SK-N-MC (cell line): Measurements from ENCODE around the gene TOP3B.

ENCODE experiments used
- DNase-seq: peaks from one replicate; pipeline ENCODE4 v3.0.0-alpha.2; 2011; ENCODE audit warnings: low read depth, low spot score
- H3K27ac ChIP-seq: fragments of 200-600 bp; sonication (generic); 2 replicates; pipeline ENCODE4 v1.5.1; 2016; ENCODE audit warnings: mixed run types
- H3K36me3 ChIP-seq: fragments of 200-600 bp; sonication (generic); 2 replicates; pipeline ENCODE4 v1.6.1; 2017; ENCODE audit warnings: antibody characterized with exemption, low read length, mixed read lengths; ENCODE audit not compliant: insufficient read depth
- H3K4me3 ChIP-seq: fragments of 200-600 bp; sonication (generic); 2 replicates; pipeline ENCODE4 v1.5.1; 2016
- H3K9ac ChIP-seq: fragments of 200-600 bp; sonication (generic); 2 replicates; pipeline ENCODE4 v1.8.0; 2017; ENCODE audit warnings: mixed run types, mixed read lengths; ENCODE audit not compliant: insufficient read length
- H3K9me3 ChIP-seq: fragments of 200-600 bp; sonication (generic); 2 replicates; pipeline ENCODE4 v1.6.1; 2017; ENCODE audit warnings: low read depth, mild to moderate bottlenecking, antibody characterized with exemption, low read length, moderate library complexity, mixed read lengths
- EZH2 ChIP-seq: fragments of 200-600 bp; sonication (generic); IDR thresholded peaks from one replicate; pipeline ENCODE4 v1.6.1; 2017; ENCODE audit warnings: antibody characterized with exemption
- FOXP2 ChIP-seq: optimal IDR thresholded peaks from 2 replicates; pipeline ENCODE3; 2011; ENCODE audit warnings: mild to moderate bottlenecking, moderate library complexity; ENCODE audit not compliant: insufficient read depth; ENCODE audit errors: extremely low read length, control extremely low read depth
- POLR2AphosphoS5 ChIP-seq: IDR thresholded peaks from 2 replicates; pipeline ENCODE4 v1.6.1; 2012; ENCODE audit warnings: mild to moderate bottlenecking, low read depth, low read length, borderline replicate concordance

TOP3B gene

GRCh38 chr22:21964234-21964633, 18.4 kb downstream of the TOP3B start:
- H3K36me3 ChIP-seq, result peaks cover 43% of the 10 kb centered on the region
- no peak overlapping the region for H3K27ac ChIP-seq
- H3K4me3 ChIP-seq, result no peak overlapping the region
- no peaks in the 10 kb centered on the region for H3K9me3 ChIP-seq
- H3K9ac ChIP-seq, result no peak overlapping the region
- no peak for TF ChIP-seq FOXP2
- no peak for TF ChIP-seq EZH2
- no peak for TF ChIP-seq POLR2AphosphoS5
- no peak for DNase-seq

- Histone ChIP-seq H3K36me3 (peaks cover 43% of the 10 kb centered on the region), H3K9ac (no peak overlapping the region), H3K4me3 (no peak overlapping the region), H3K9me3 (no peaks in the 10 kb centered on the region), H3K27ac (no peak overlapping the region)
- no peak for TF ChIP-seq FOXP2
- TF ChIP-seq POLR2AphosphoS5, result no peak
- no peak for TF ChIP-seq EZH2
- DNase-seq, result no peak
These were observed 18.8 kb downstream of the TOP3B start for GRCh38 chr22:21963790-21964211.

- Histone ChIP-seq H3K9ac (no peak overlapping the region), H3K27ac (no peak overlapping the region), H3K9me3 (no peaks in the 10 kb centered on the region), H3K36me3 (peaks cover 39% of the 10 kb centered on the region), H3K4me3 (no peak overlapping the region)
- no peak for DNase-seq
- TF ChIP-seq FOXP2 (no peak), EZH2 (no peak), POLR2AphosphoS5 (no peak)
These were observed 19.3 kb downstream of the TOP3B start for GRCh38 chr22:21963286-21963685.

- no peak for TF ChIP-seq FOXP2
- no peak for TF ChIP-seq POLR2AphosphoS5
- no peak for TF ChIP-seq EZH2
- H3K9ac ChIP-seq, result no peak overlapping the region
- DNase-seq, result no peak
- no peak overlapping the region for H3K27ac ChIP-seq
- no peaks in the 10 kb centered on the region for H3K9me3 ChIP-seq
- H3K4me3 ChIP-seq, result no peak overlapping the region
- H3K36me3 ChIP-seq, result peaks cover 38% of the 10 kb centered on the region
These were observed 20.0 kb downstream of the TOP3B start for GRCh38 chr22:21962655-21962949.

- peaks cover 33% of the 10 kb centered on the region for H3K36me3 ChIP-seq
- no peak overlapping the region for H3K4me3 ChIP-seq
- TF ChIP-seq EZH2, result no peak
- no peak overlapping the region for H3K27ac ChIP-seq
- DNase-seq, result no peak
- no peak overlapping the region for H3K9ac ChIP-seq
- no peaks in the 10 kb centered on the region for H3K9me3 ChIP-seq
These were observed 20.5 kb downstream of the TOP3B start for GRCh38 chr22:21961886-21962654.

- no peak for DNase-seq
- H3K9me3 ChIP-seq, result no peaks in the 10 kb centered on the region
- no peak overlapping the region for H3K4me3 ChIP-seq
- no peak overlapping the region for H3K27ac ChIP-seq
- peaks cover 26% of the 10 kb centered on the region for H3K36me3 ChIP-seq
- TF ChIP-seq POLR2AphosphoS5 (no peak), FOXP2 (no peak), EZH2 (no peak)
- no peak overlapping the region for H3K9ac ChIP-seq
These were observed 21.3 kb downstream of the TOP3B start for GRCh38 chr22:21961127-21961867.

- no peak for DNase-seq
- no peaks in the 10 kb centered on the region for H3K9me3 ChIP-seq
- H3K27ac ChIP-seq, result no peak overlapping the region
- TF ChIP-seq POLR2AphosphoS5, result no peak
- TF ChIP-seq FOXP2, result no peak
- no peak for TF ChIP-seq EZH2
- peaks cover 25% of the 10 kb centered on the region for H3K36me3 ChIP-seq
- no peak overlapping the region for H3K9ac ChIP-seq
- H3K4me3 ChIP-seq, result no peak overlapping the region
These were observed 22.1 kb downstream of the TOP3B start for GRCh38 chr22:21960200-21961126.

- H3K36me3 ChIP-seq, result peaks cover 16% of the 10 kb centered on the region; the same call in 1 of the 2 replicates
- no peak overlapping the region for H3K4me3 ChIP-seq
- H3K9ac ChIP-seq, result no peak overlapping the region
- TF ChIP-seq EZH2 (no peak), POLR2AphosphoS5 (no peak), FOXP2 (no peak)
- H3K27ac ChIP-seq, result no peak overlapping the region
- DNase-seq, result no peak
- H3K9me3 ChIP-seq, result no peaks in the 10 kb centered on the region
These were observed 23.1 kb downstream of the TOP3B start for GRCh38 chr22:21959274-21960074.
